CD4-positive, alpha-beta T cell treated with Interferon alpha-2 for 1 hour (primary cell): ENCODE data around the gene DAPK2.
A peak's percentile ranks its signal among the peaks of the same experiment; 100 is the strongest.
"Not testable (repeated sequence)": the region's sequence is repeated elsewhere in the genome, so short reads cannot be mapped to it uniquely, and the experiment has no call there.

ENCODE experiments used
- DNase-seq, 2 donors: peaks; one replicate each; pipeline ENCODE4 v3.0.0-alpha.2; 2020 to 2022

DAPK2 gene

GRCh38 chr15:64046421-64047153, at the start of gene DAPK2:
Gene DAPK2 (minus strand): TSS chr15:64046485. CDS start chr15:64040261, 6,224 bp downstream.
- peak; percentile 55 to 75 for DNase-seq

GRCh38 chr15:64095431-64095794, 49.1 kb upstream of the DAPK2 start:
- no peak for DNase-seq

- peak; percentile 95 to 96 for DNase-seq
Measured at GRCh38 chr15:64093627-64094417, 47.5 kb upstream of the DAPK2 start, which contains the start of gene CIAO2A. Gene CIAO2A (minus strand): TSS chr15:64093838. CDS start chr15:64093768, 70 bp downstream.

- peak; percentile 27 to 44 for DNase-seq
Measured at GRCh38 chr15:64092864-64093626, 46.8 kb upstream of the DAPK2 start.

- DNase-seq, result peak in 1 of 2 donors; percentile 55
Measured at GRCh38 chr15:64092075-64092820, 46.0 kb upstream of the DAPK2 start.

GRCh38 chr15:64090527-64090926, 44.2 kb upstream of the DAPK2 start:
- peak in 1 of 2 donors; percentile 29 for DNase-seq

- DNase-seq, result peak in 1 of 2 donors; percentile 39
Measured at GRCh38 chr15:64089543-64090280, 43.4 kb upstream of the DAPK2 start.

GRCh38 chr15:64082757-64083156, 36.5 kb upstream of the DAPK2 start:
- DNase-seq, result no peak

GRCh38 chr15:64073496-64073895, 27.2 kb upstream of the DAPK2 start:
- not testable (repeated sequence) for DNase-seq

- DNase-seq, result no peak
Measured at GRCh38 chr15:64072812-64073211, 26.5 kb upstream of the DAPK2 start.

GRCh38 chr15:64071931-64072765, 25.9 kb upstream of the DAPK2 start:
- DNase-seq, result no peak

GRCh38 chr15:64070965-64071851, 24.9 kb upstream of the DAPK2 start:
- no peak for DNase-seq

GRCh38 chr15:64070106-64070505, 23.8 kb upstream of the DAPK2 start:
- no peak for DNase-seq

- no peak for DNase-seq
Measured at GRCh38 chr15:64068133-64068532, 21.8 kb upstream of the DAPK2 start.

- peak; percentile 67 to 80 for DNase-seq
Measured at GRCh38 chr15:64067564-64068030, 21.3 kb upstream of the DAPK2 start.

GRCh38 chr15:64066451-64066850, 20.2 kb upstream of the DAPK2 start:
- no peak for DNase-seq

- DNase-seq, result no peak
Measured at GRCh38 chr15:64060716-64061115, 14.4 kb upstream of the DAPK2 start.

GRCh38 chr15:64059104-64059503, 12.8 kb upstream of the DAPK2 start:
- DNase-seq, result not testable (repeated sequence)

GRCh38 chr15:64058279-64058678, 12.0 kb upstream of the DAPK2 start:
- DNase-seq, result no peak

- not testable (repeated sequence) for DNase-seq
Measured at GRCh38 chr15:64053674-64054073, 7.4 kb upstream of the DAPK2 start.
